ENCODE measurements around the gene MAP2K5.

DNA sequence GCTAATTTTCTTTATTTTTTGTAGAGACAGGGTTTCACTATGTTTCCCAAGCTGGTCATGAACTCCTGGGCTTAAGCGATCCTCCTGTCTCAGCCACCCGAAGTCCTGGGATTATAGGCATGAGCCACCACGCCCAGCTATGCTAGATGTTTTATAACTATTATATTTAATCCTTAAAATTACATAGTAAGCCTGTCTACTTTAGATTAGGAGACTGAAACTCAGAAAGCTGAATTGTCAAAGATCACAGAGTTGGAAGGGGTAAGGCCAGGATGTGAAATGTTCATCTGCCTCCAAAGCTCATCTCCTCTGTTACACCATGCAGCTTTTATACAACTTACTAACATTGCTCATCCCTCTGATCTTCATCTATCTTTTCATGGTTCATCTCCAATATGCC is 89.8 kb downstream of the MAP2K5 start:
- TF ChIP-seq, protein P1, sequence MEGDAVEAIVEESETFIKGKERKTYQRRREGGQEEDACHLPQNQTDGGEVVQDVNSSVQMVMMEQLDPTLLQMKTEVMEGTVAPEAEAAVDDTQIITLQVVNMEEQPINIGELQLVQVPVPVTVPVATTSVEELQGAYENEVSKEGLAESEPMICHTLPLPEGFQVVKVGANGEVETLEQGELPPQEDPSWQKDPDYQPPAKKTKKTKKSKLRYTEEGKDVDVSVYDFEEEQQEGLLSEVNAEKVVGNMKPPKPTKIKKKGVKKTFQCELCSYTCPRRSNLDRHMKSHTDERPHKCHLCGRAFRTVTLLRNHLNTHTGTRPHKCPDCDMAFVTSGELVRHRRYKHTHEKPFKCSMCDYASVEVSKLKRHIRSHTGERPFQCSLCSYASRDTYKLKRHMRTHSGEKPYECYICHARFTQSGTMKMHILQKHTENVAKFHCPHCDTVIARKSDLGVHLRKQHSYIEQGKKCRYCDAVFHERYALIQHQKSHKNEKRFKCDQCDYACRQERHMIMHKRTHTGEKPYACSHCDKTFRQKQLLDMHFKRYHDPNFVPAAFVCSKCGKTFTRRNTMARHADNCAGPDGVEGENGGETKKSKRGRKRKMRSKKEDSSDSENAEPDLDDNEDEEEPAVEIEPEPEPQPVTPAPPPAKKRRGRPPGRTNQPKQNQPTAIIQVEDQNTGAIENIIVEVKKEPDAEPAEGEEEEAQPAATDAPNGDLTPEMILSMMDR (IDR thresholded peaks at IDR 0.05; ENCODE audit: low read length): no peak
- TF ChIP-seq EZH2 (optimal IDR thresholded peaks at IDR 0.05; ENCODE audit: low read depth, low read length) (no peak), EZH2phosphoT487 (IDR thresholded peaks at IDR 0.05; ENCODE audit: low read length) (no peak)

Measured in MM.1S (cell line).